PFSK-1 (cell line): ENCODE measurements around the gene PLEKHA5.

ENCODE experiments used
- FOXP2 ChIP-seq: optimal IDR thresholded peaks from 2 replicates; pipeline ENCODE3; 2011; ENCODE audit warnings: borderline replicate concordance, control low read depth, inconsistent platforms; ENCODE audit not compliant: insufficient read depth; ENCODE audit errors: extremely low read length, extremely low read depth
- POLR2AphosphoS5 ChIP-seq: IDR thresholded peaks from 2 replicates; pipeline ENCODE4 v1.6.1; 2012; ENCODE audit warnings: low read depth, mild to moderate bottlenecking, control low read depth, low read length, moderate library complexity
- SIN3A ChIP-seq: IDR thresholded peaks from 2 replicates; pipeline ENCODE4 v1.6.1; 2012; ENCODE audit warnings: mild to moderate bottlenecking, low read length, moderate library complexity, borderline replicate concordance; ENCODE audit not compliant: insufficient read depth
- TAF1 ChIP-seq: IDR thresholded peaks from 2 replicates; pipeline ENCODE4 v1.6.1; 2012; ENCODE audit warnings: low read length, control low read depth, borderline replicate concordance; ENCODE audit not compliant: insufficient read depth
- TF ChIP-seq, protein P1 (sequence below), 2 experiments: IDR thresholded peaks; 2 replicates each; pipeline versions ENCODE4 v1.6.1 to v1.8.0; 2011 to 2012; ENCODE audit warnings: low read depth in 2 of 2, low read length in 2 of 2, control low read depth in 1 of 2, inconsistent platforms in 1 of 2, mild to moderate bottlenecking in 1 of 2, moderate library complexity in 1 of 2; ENCODE audit not compliant: insufficient read depth in 1 of 2

DNA sequence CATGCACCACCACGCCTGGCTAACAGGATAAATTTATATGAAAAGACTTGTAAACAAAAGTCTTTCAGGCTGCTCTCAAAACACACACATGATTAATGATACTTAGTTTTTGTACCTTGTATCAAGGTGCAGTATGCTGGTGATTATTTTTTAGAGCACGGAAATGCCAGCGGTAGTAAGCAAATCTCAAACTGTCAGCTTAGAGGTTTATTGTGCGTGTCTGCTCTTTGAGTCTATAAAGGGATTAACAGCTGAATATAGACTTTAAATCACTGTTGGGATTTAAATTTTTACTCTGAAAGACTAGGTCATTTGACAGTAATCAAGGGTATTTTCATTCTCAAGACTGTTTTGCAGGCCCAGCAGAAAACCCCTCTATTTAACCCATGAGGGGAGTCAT, 50.5 kb downstream of the PLEKHA5 start:
- TF ChIP-seq POLR2AphosphoS5 (no peak), FOXP2 (no peak), TAF1 (no peak), SIN3A (no peak)
- TF ChIP-seq, protein P1, sequence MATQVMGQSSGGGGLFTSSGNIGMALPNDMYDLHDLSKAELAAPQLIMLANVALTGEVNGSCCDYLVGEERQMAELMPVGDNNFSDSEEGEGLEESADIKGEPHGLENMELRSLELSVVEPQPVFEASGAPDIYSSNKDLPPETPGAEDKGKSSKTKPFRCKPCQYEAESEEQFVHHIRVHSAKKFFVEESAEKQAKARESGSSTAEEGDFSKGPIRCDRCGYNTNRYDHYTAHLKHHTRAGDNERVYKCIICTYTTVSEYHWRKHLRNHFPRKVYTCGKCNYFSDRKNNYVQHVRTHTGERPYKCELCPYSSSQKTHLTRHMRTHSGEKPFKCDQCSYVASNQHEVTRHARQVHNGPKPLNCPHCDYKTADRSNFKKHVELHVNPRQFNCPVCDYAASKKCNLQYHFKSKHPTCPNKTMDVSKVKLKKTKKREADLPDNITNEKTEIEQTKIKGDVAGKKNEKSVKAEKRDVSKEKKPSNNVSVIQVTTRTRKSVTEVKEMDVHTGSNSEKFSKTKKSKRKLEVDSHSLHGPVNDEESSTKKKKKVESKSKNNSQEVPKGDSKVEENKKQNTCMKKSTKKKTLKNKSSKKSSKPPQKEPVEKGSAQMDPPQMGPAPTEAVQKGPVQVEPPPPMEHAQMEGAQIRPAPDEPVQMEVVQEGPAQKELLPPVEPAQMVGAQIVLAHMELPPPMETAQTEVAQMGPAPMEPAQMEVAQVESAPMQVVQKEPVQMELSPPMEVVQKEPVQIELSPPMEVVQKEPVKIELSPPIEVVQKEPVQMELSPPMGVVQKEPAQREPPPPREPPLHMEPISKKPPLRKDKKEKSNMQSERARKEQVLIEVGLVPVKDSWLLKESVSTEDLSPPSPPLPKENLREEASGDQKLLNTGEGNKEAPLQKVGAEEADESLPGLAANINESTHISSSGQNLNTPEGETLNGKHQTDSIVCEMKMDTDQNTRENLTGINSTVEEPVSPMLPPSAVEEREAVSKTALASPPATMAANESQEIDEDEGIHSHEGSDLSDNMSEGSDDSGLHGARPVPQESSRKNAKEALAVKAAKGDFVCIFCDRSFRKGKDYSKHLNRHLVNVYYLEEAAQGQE (IDR thresholded peaks at IDR 0.05; ENCODE audit: insufficient read depth in 1 of 2, low read depth in 2 of 2, low read length in 2 of 2) = no peak
